ENCODE results near the gene HS3ST3B1.

DNA sequence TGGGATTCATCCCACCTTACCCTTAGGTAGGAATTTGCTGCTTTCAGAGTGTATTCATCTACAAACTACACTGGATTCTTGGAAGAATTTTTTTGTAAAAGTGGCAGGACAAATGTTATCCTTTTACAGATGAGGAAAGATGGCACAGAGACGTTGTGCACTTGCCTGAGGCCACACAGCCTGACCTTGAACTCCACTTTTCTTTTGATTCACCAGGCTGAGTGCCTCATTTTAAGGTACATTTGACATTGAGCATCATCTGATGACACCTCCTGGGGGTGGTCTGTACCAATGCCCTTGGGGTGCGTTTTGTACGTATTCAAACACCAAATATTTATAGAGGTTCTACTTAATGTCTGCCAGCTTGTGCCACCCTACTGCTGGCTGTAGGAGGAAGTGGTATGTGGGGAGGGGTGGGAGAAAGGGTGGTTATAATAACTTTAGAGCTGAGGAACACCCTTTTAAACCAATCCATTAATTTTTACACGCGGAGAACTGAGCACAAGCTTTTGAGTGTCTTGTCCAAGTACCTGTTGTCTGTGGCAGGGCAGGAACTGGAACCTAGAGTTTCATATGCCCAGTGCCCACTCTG is 29.1 kb downstream of the HS3ST3B1 start:
- TF ChIP-seq, protein P1, sequence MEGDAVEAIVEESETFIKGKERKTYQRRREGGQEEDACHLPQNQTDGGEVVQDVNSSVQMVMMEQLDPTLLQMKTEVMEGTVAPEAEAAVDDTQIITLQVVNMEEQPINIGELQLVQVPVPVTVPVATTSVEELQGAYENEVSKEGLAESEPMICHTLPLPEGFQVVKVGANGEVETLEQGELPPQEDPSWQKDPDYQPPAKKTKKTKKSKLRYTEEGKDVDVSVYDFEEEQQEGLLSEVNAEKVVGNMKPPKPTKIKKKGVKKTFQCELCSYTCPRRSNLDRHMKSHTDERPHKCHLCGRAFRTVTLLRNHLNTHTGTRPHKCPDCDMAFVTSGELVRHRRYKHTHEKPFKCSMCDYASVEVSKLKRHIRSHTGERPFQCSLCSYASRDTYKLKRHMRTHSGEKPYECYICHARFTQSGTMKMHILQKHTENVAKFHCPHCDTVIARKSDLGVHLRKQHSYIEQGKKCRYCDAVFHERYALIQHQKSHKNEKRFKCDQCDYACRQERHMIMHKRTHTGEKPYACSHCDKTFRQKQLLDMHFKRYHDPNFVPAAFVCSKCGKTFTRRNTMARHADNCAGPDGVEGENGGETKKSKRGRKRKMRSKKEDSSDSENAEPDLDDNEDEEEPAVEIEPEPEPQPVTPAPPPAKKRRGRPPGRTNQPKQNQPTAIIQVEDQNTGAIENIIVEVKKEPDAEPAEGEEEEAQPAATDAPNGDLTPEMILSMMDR (IDR thresholded peaks at IDR 0.05), result no peak
- no peak for TF ChIP-seq POLR2A (IDR thresholded peaks at IDR 0.05)
- TF ChIP-seq POLR2AphosphoS5 (IDR thresholded peaks at IDR 0.05), result no peak
